HCT116 (cell line): Measurements from ENCODE around the gene RFLNA. TPM values are rescaled to one million over a fixed set of nuclear protein-coding genes. Genes with fewer than 3 reads are reported as not detected.

Source experiments
- ATAC-seq: fragments of 200-7000 bp; cut with Tn5 transposase; 2 replicates; pipeline ENCODE4 v1.9.1; 2020; ENCODE audit warnings: mild to moderate bottlenecking, moderate library complexity
- BruUV-seq: library from RNA; stranded (reverse); fragments of 400-500 nt; replicated peaks from 2 replicates; lab custom pipeline; 2021; lab: Mats Ljungman, UMichigan
- CTCF ChIA-PET: fragments of 300-600 bp; sonication (Branson Sonifier 250); formaldehyde crosslinking; loops from one replicate; lab custom pipeline; 2021; ENCODE audit warnings: antibody characterized with exemption; lab: Charles Lee
- POLR2A ChIA-PET: fragments of 300-600, 350-600 bp; sonication (Branson Sonifier 250); formaldehyde crosslinking; loops from one replicate; lab custom pipeline; 2021; ENCODE audit warnings: antibody characterized with exemption; lab: Charles Lee
- RAD21 ChIA-PET, 2 experiments: fragments of 300-600 bp; sonication (Branson Sonifier 250); formaldehyde crosslinking; loops; one replicate each; lab custom pipeline; 2023; ENCODE audit warnings: low total read pairs in 2 of 2; ENCODE audit not compliant: uncharacterized antibody in 2 of 2, unreplicated experiment in 2 of 2, low non-redundant PET in 1 of 2; lab: Charles Lee
- DNase-seq: peaks from one replicate; pipeline ENCODE4 v3.0.0-alpha.2; 2010; ENCODE audit warnings: low read depth, low spot score
- H2AFZ ChIP-seq: fragments of 200-600 bp; shearing (Covaris generic), sonication (generic); 2 replicates; pipeline ENCODE4 v1.6.1; 2017; ENCODE audit warnings: low read depth, mixed run types, mixed read lengths, antibody characterized with exemption, low read length; ENCODE audit not compliant: poor library complexity, severe bottlenecking
- H3K27ac ChIP-seq: 2 replicates; pipeline ENCODE4 v1.5.1; 2012; ENCODE audit warnings: low read depth, low read length
- H3K27me3 ChIP-seq: fragments of 200-600 bp; sonication (generic); 2 replicates; pipeline ENCODE4 v1.6.1; 2016; ENCODE audit warnings: mixed run types, low read length, mixed read lengths; ENCODE audit not compliant: insufficient read depth
- H3K36me3 ChIP-seq, 2 experiments: fragments of 200-500 bp in 1 of 2; fragments of 200-600 bp in 1 of 2; sonication (Bioruptor generic) in 1 of 2; sonication (generic) in 1 of 2; 2 replicates each; pipeline versions ENCODE4 v1.5.1 to v1.6.1; 2014 to 2016; ENCODE audit warnings: low read length in 2 of 2, inconsistent platforms in 1 of 2, mixed read lengths in 1 of 2, mixed run types in 1 of 2; ENCODE audit not compliant: insufficient read depth in 2 of 2, control insufficient read depth in 1 of 2
- H3K4me1 ChIP-seq, 2 experiments: fragments of 200-600 bp in 1 of 2; sonication (generic) in 1 of 2; 2 replicates each; pipeline versions ENCODE4 v1.5.1 to v1.6.1; 2012 to 2017; ENCODE audit warnings: low read length in 2 of 2, inconsistent platforms in 1 of 2, mild to moderate bottlenecking in 1 of 2, mixed read lengths in 1 of 2, mixed run types in 1 of 2, moderate library complexity in 1 of 2; ENCODE audit not compliant: insufficient read depth in 2 of 2, control insufficient read depth in 1 of 2
- H3K4me2 ChIP-seq: fragments of 200-600 bp; sonication (generic); 2 replicates; pipeline ENCODE4 v1.6.1; 2017; ENCODE audit warnings: mixed run types, low read length, mixed read lengths
- H3K4me3 ChIP-seq, 2 experiments: fragments of 200-600 bp in 1 of 2; sonication (generic) in 1 of 2; replicated peaks in 1 of 2; 2 replicates each; pipeline ENCODE4 v1.5.1; 2011 to 2016; ENCODE audit warnings: low read length in 2 of 2, control low read depth in 1 of 2, low read depth in 1 of 2, mild to moderate bottlenecking in 1 of 2, mixed read lengths in 1 of 2, mixed run types in 1 of 2
- H3K79me2 ChIP-seq: fragments of 200-600 bp; sonication (generic); 2 replicates; pipeline ENCODE4 v1.6.1; 2017; ENCODE audit warnings: mild to moderate bottlenecking, mixed run types, low read length, moderate library complexity, mixed read lengths; ENCODE audit not compliant: insufficient read depth
- H3K9ac ChIP-seq: fragments of 200-600 bp; sonication (generic); 2 replicates; pipeline ENCODE4 v1.6.1; 2016; ENCODE audit warnings: low read length, mixed read lengths
- H3K9me2 ChIP-seq: fragments of 200-600 bp; sonication (generic), shearing (Covaris generic); 2 replicates; pipeline ENCODE4 v1.6.1; 2017; ENCODE audit warnings: mixed run types, mild to moderate bottlenecking, moderate library complexity; ENCODE audit not compliant: insufficient read depth
- H3K9me3 ChIP-seq, 2 experiments: fragments of 200-500 bp in 1 of 2; fragments of 200-600 bp in 1 of 2; sonication (Bioruptor generic) in 1 of 2; sonication (generic) in 1 of 2; 2 replicates each; pipeline ENCODE4 v1.6.1; 2014 to 2017; ENCODE audit warnings: low read length in 2 of 2, mixed read lengths in 2 of 2, inconsistent platforms in 1 of 2, low read depth in 1 of 2, mild to moderate bottlenecking in 1 of 2, mixed run types in 1 of 2, moderate library complexity in 1 of 2; ENCODE audit not compliant: control insufficient read depth in 1 of 2, insufficient read depth in 1 of 2
- H4K20me1 ChIP-seq: fragments of 200-600 bp; sonication (generic), shearing (Covaris generic); 2 replicates; pipeline ENCODE4 v1.6.1; 2017; ENCODE audit warnings: mixed run types, mild to moderate bottlenecking, moderate library complexity; ENCODE audit not compliant: insufficient read depth
- CEBPB ChIP-seq: IDR thresholded peaks from 2 replicates; pipeline ENCODE4 v1.6.1; 2012; ENCODE audit warnings: low read depth
- ELF1 ChIP-seq: IDR thresholded peaks from 2 replicates; pipeline ENCODE4 v1.6.1; 2012; ENCODE audit warnings: low read depth, borderline replicate concordance
- EZH2phosphoT487 ChIP-seq: fragments of 200-600 bp; IDR thresholded peaks from 2 replicates; pipeline ENCODE4 v1.6.1; 2018; ENCODE audit warnings: antibody characterized with exemption, borderline replicate concordance
- POLR2A ChIP-seq: IDR thresholded peaks from 2 replicates; pipeline ENCODE4 v1.7.0; 2011; ENCODE audit warnings: borderline replicate concordance; ENCODE audit not compliant: insufficient read depth, insufficient read length; ENCODE audit errors: extremely low read depth
- POLR2AphosphoS5 ChIP-seq: IDR thresholded peaks from 2 replicates; pipeline ENCODE4 v1.6.1; 2011; ENCODE audit warnings: mild to moderate bottlenecking, low read depth, low read length, moderate library complexity
- SIN3A ChIP-seq: IDR thresholded peaks from 2 replicates; pipeline ENCODE4 v1.6.1; 2012; ENCODE audit warnings: low read depth
- SP1 ChIP-seq: IDR thresholded peaks from 2 replicates; pipeline ENCODE4 v1.6.1; 2012; ENCODE audit warnings: low read depth
- TCF7L2 ChIP-seq: IDR thresholded peaks from 2 replicates; pipeline ENCODE4 v1.7.0; 2011; ENCODE audit warnings: borderline replicate concordance, inconsistent platforms; ENCODE audit not compliant: insufficient read depth, insufficient read length; ENCODE audit errors: extremely low read depth
- ZBTB33 ChIP-seq: IDR thresholded peaks from 2 replicates; pipeline ENCODE4 v1.6.1; 2011; ENCODE audit warnings: mild to moderate bottlenecking, low read length, moderate library complexity; ENCODE audit not compliant: insufficient replicate concordance; ENCODE audit errors: extremely low read depth
- ZFX ChIP-seq: fragments of 450-650 bp; IDR thresholded peaks from 2 replicates; pipeline ENCODE4 v1.6.1; 2017
- intact Hi-C: fragments of 100-400 bp; cut with micrococcal nuclease; formaldehyde crosslinking; loops from 2 replicates; pipeline ENCODE4 v1.10.0; 2022
- total RNA-seq: library from RNA; stranded (reverse); gene quantifications from one replicate; pipeline ENCODE4 v1.2.1, GENCODE V29; 2021; ENCODE audit not compliant: unreplicated experiment

The RFLNA gene
- total RNA-seq, 1 experiment from 2014 or later, result not detected

GRCh38 chr12:124279846-124280360 lies 15.0 kb upstream of the RFLNA start:
- H3K27me3 ChIP-seq, result 0 out of 2 replicates have a peak, but pooled peaks cover 2% of the 10 kb centered on the region
- H2AFZ ChIP-seq, result no peak overlapping the region
- ChIA-PET CTCF (no interaction called here), RAD21 (no interaction called here), POLR2A (no interaction called here)
- no peaks in the 10 kb centered on the region for H4K20me1 ChIP-seq
- H3K9ac ChIP-seq, result no peak overlapping the region
- H3K27ac ChIP-seq, result no peak overlapping the region
- no peaks in the 10 kb centered on the region for H3K4me1 ChIP-seq
- H3K9me2 ChIP-seq, result no peaks in the 10 kb centered on the region
- DNase-seq (no peak), ATAC-seq (no peak)
- intact Hi-C loops, result no loop called here
- no peaks in the 10 kb centered on the region for H3K79me2 ChIP-seq
- H3K4me2 ChIP-seq, result no peak overlapping the region
- peaks cover 0 to 7% of the 10 kb centered on the region in 2 experiments; a peak in 2 of 4 replicates for H3K9me3 ChIP-seq
- BruUV-seq, result no TSS peak
- H3K4me3 ChIP-seq, result no peak overlapping the region
- TF ChIP-seq POLR2AphosphoS5 (no peak), EZH2phosphoT487 (no peak)
- H3K36me3 ChIP-seq, result no peaks in the 10 kb centered on the region

GRCh38 chr12:124281309-124281708 lies 13.6 kb upstream of the RFLNA start:
- H3K36me3 ChIP-seq, result no peaks in the 10 kb centered on the region
- ATAC-seq, result no peak
- no peaks in the 10 kb centered on the region for H3K9me2 ChIP-seq
- H3K9ac ChIP-seq, result no peak overlapping the region
- RAD21 ChIA-PET, result no interaction called here
- 0 out of 2 replicates have a peak, but pooled peaks cover 2% of the 10 kb centered on the region for H3K27me3 ChIP-seq
- TF ChIP-seq POLR2AphosphoS5 (no peak), ZFX (no peak), ELF1 (no peak), SP1 (no peak), TCF7L2 (no peak), CEBPB (no peak), ZBTB33 (no peak), POLR2A (no peak), SIN3A (no peak)
- H3K4me2 ChIP-seq, result no peak overlapping the region
- H3K9me3 ChIP-seq, result peaks cover 0 to 9% of the 10 kb centered on the region in 2 experiments; a peak in 2 of 4 replicates
- H3K4me3 ChIP-seq, result no peak overlapping the region
- no peaks in the 10 kb centered on the region for H3K79me2 ChIP-seq
- intact Hi-C loops, result no loop called here
- CTCF ChIA-PET, result no interaction called here
- DNase-seq, result no peak
- no peak overlapping the region for H2AFZ ChIP-seq
- POLR2A ChIA-PET, result no interaction called here
- no peaks in the 10 kb centered on the region for H3K4me1 ChIP-seq
- H4K20me1 ChIP-seq, result no peaks in the 10 kb centered on the region
- BruUV-seq, result no TSS peak
- H3K27ac ChIP-seq, result no peak overlapping the region
